ENCODE measurements around the gene RHOBTB1.

DNA sequence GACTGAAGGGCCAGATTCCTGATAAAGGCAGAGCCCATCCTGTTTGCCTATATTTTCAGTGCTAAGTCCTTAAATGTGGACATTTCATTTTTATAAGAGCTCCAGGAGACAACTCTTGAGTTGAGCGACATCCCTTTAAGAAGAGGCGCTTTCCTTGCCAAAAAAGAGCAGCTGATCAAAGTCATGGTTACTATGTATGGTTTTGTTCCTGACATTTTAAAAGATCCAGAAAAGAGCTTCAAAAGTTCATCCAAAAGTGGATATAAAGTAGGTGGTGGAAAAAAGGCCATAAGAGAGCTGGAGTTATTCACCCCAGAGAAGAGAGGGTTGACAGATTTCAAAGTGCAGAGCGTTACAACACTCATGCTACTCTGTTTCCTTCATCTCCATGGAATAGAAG is 36.7 kb downstream of the RHOBTB1 start:
- TF ChIP-seq CTCF (IDR thresholded peaks at IDR 0.05): no peak
- TF ChIP-seq POLR2A (IDR thresholded peaks at IDR 0.05): no peak
